HCT116 (cell line): ENCODE data around the gene WDR59. TPM values are rescaled to one million over a fixed set of nuclear protein-coding genes. Genes with fewer than 3 reads are reported as not detected.

Experiments
- ATAC-seq: fragments of 200-7000 bp; cut with Tn5 transposase; 2 replicates; pipeline ENCODE4 v1.9.1; 2020; ENCODE audit warnings: mild to moderate bottlenecking, moderate library complexity
- BruUV-seq: library from RNA; stranded (reverse); fragments of 400-500 nt; replicated peaks from 2 replicates; lab custom pipeline; 2021; lab: Mats Ljungman, UMichigan
- CTCF ChIA-PET: fragments of 300-600 bp; sonication (Branson Sonifier 250); formaldehyde crosslinking; loops from one replicate; lab custom pipeline; 2021; ENCODE audit warnings: antibody characterized with exemption; lab: Charles Lee
- POLR2A ChIA-PET: fragments of 300-600, 350-600 bp; sonication (Branson Sonifier 250); formaldehyde crosslinking; loops from one replicate; lab custom pipeline; 2021; ENCODE audit warnings: antibody characterized with exemption; lab: Charles Lee
- RAD21 ChIA-PET, 2 experiments: fragments of 300-600 bp; sonication (Branson Sonifier 250); formaldehyde crosslinking; loops; one replicate each; lab custom pipeline; 2023; ENCODE audit warnings: low total read pairs in 2 of 2; ENCODE audit not compliant: uncharacterized antibody in 2 of 2, unreplicated experiment in 2 of 2, low non-redundant PET in 1 of 2; lab: Charles Lee
- DNase-seq: peaks from one replicate; pipeline ENCODE4 v3.0.0-alpha.2; 2010; ENCODE audit warnings: low read depth, low spot score
- H2AFZ ChIP-seq: fragments of 200-600 bp; shearing (Covaris generic), sonication (generic); 2 replicates; pipeline ENCODE4 v1.6.1; 2017; ENCODE audit warnings: low read depth, mixed run types, mixed read lengths, antibody characterized with exemption, low read length; ENCODE audit not compliant: poor library complexity, severe bottlenecking
- H3K27ac ChIP-seq: 2 replicates; pipeline ENCODE4 v1.5.1; 2012; ENCODE audit warnings: low read depth, low read length
- H3K27me3 ChIP-seq: fragments of 200-600 bp; sonication (generic); 2 replicates; pipeline ENCODE4 v1.6.1; 2016; ENCODE audit warnings: mixed run types, low read length, mixed read lengths; ENCODE audit not compliant: insufficient read depth
- H3K36me3 ChIP-seq, 2 experiments: fragments of 200-500 bp in 1 of 2; fragments of 200-600 bp in 1 of 2; sonication (Bioruptor generic) in 1 of 2; sonication (generic) in 1 of 2; 2 replicates each; pipeline versions ENCODE4 v1.5.1 to v1.6.1; 2014 to 2016; ENCODE audit warnings: low read length in 2 of 2, inconsistent platforms in 1 of 2, mixed read lengths in 1 of 2, mixed run types in 1 of 2; ENCODE audit not compliant: insufficient read depth in 2 of 2, control insufficient read depth in 1 of 2
- H3K4me1 ChIP-seq, 2 experiments: fragments of 200-600 bp in 1 of 2; sonication (generic) in 1 of 2; 2 replicates each; pipeline versions ENCODE4 v1.5.1 to v1.6.1; 2012 to 2017; ENCODE audit warnings: low read length in 2 of 2, inconsistent platforms in 1 of 2, mild to moderate bottlenecking in 1 of 2, mixed read lengths in 1 of 2, mixed run types in 1 of 2, moderate library complexity in 1 of 2; ENCODE audit not compliant: insufficient read depth in 2 of 2, control insufficient read depth in 1 of 2
- H3K4me2 ChIP-seq: fragments of 200-600 bp; sonication (generic); 2 replicates; pipeline ENCODE4 v1.6.1; 2017; ENCODE audit warnings: mixed run types, low read length, mixed read lengths
- H3K4me3 ChIP-seq, 2 experiments: fragments of 200-600 bp in 1 of 2; sonication (generic) in 1 of 2; replicated peaks in 1 of 2; 2 replicates each; pipeline ENCODE4 v1.5.1; 2011 to 2016; ENCODE audit warnings: low read length in 2 of 2, control low read depth in 1 of 2, low read depth in 1 of 2, mild to moderate bottlenecking in 1 of 2, mixed read lengths in 1 of 2, mixed run types in 1 of 2
- H3K79me2 ChIP-seq: fragments of 200-600 bp; sonication (generic); 2 replicates; pipeline ENCODE4 v1.6.1; 2017; ENCODE audit warnings: mild to moderate bottlenecking, mixed run types, low read length, moderate library complexity, mixed read lengths; ENCODE audit not compliant: insufficient read depth
- H3K9ac ChIP-seq: fragments of 200-600 bp; sonication (generic); 2 replicates; pipeline ENCODE4 v1.6.1; 2016; ENCODE audit warnings: low read length, mixed read lengths
- H3K9me2 ChIP-seq: fragments of 200-600 bp; sonication (generic), shearing (Covaris generic); 2 replicates; pipeline ENCODE4 v1.6.1; 2017; ENCODE audit warnings: mixed run types, mild to moderate bottlenecking, moderate library complexity; ENCODE audit not compliant: insufficient read depth
- H3K9me3 ChIP-seq, 2 experiments: fragments of 200-500 bp in 1 of 2; fragments of 200-600 bp in 1 of 2; sonication (Bioruptor generic) in 1 of 2; sonication (generic) in 1 of 2; 2 replicates each; pipeline ENCODE4 v1.6.1; 2014 to 2017; ENCODE audit warnings: low read length in 2 of 2, mixed read lengths in 2 of 2, inconsistent platforms in 1 of 2, low read depth in 1 of 2, mild to moderate bottlenecking in 1 of 2, mixed run types in 1 of 2, moderate library complexity in 1 of 2; ENCODE audit not compliant: control insufficient read depth in 1 of 2, insufficient read depth in 1 of 2
- H4K20me1 ChIP-seq: fragments of 200-600 bp; sonication (generic), shearing (Covaris generic); 2 replicates; pipeline ENCODE4 v1.6.1; 2017; ENCODE audit warnings: mixed run types, mild to moderate bottlenecking, moderate library complexity; ENCODE audit not compliant: insufficient read depth
- ATF3 ChIP-seq: IDR thresholded peaks from 2 replicates; pipeline ENCODE4 v1.6.1; 2012
- CBX3 ChIP-seq: IDR thresholded peaks from 2 replicates; pipeline ENCODE4 v1.6.1; 2012; ENCODE audit warnings: low read depth
- EGR1 ChIP-seq: IDR thresholded peaks from 2 replicates; pipeline ENCODE4 v1.6.1; 2012; ENCODE audit warnings: low read depth
- ELF1 ChIP-seq: IDR thresholded peaks from 2 replicates; pipeline ENCODE4 v1.6.1; 2012; ENCODE audit warnings: low read depth, borderline replicate concordance
- EZH2 ChIP-seq: fragments of 200-600 bp; sonication (generic); IDR thresholded peaks from 2 replicates; pipeline ENCODE4 v1.6.1; 2017; ENCODE audit warnings: antibody characterized with exemption, mixed run types
- JUND ChIP-seq: IDR thresholded peaks from 2 replicates; pipeline ENCODE4 v1.6.1; 2012
- RAD21 ChIP-seq: IDR thresholded peaks from 2 replicates; pipeline ENCODE4 v1.6.1; 2012; ENCODE audit warnings: low read depth, mild to moderate bottlenecking
- REST ChIP-seq: IDR thresholded peaks from 2 replicates; pipeline ENCODE4 v1.6.1; 2012; ENCODE audit warnings: low read depth
- SIN3A ChIP-seq: IDR thresholded peaks from 2 replicates; pipeline ENCODE4 v1.6.1; 2012; ENCODE audit warnings: low read depth
- SRF ChIP-seq: IDR thresholded peaks from 2 replicates; pipeline ENCODE4 v1.6.1; 2012; ENCODE audit warnings: low read depth
- TCF7L2 ChIP-seq: IDR thresholded peaks from 2 replicates; pipeline ENCODE4 v1.7.0; 2011; ENCODE audit warnings: borderline replicate concordance, inconsistent platforms; ENCODE audit not compliant: insufficient read depth, insufficient read length; ENCODE audit errors: extremely low read depth
- YY1 ChIP-seq: IDR thresholded peaks from 2 replicates; pipeline ENCODE4 v1.6.1; 2011; ENCODE audit warnings: low read length, low read depth, moderate library complexity, mild to moderate bottlenecking; ENCODE audit not compliant: insufficient replicate concordance; ENCODE audit errors: extremely low read depth
- ZBTB33 ChIP-seq: IDR thresholded peaks from 2 replicates; pipeline ENCODE4 v1.6.1; 2011; ENCODE audit warnings: mild to moderate bottlenecking, low read length, moderate library complexity; ENCODE audit not compliant: insufficient replicate concordance; ENCODE audit errors: extremely low read depth
- ZNF274 ChIP-seq: fragments of 200-500 bp; sonication (Bioruptor generic); IDR thresholded peaks from 2 replicates; pipeline ENCODE4 v1.6.1; 2014; ENCODE audit warnings: mild to moderate bottlenecking, low read depth, low read length, inconsistent platforms
- intact Hi-C: fragments of 100-400 bp; cut with micrococcal nuclease; formaldehyde crosslinking; loops from 2 replicates; pipeline ENCODE4 v1.10.0; 2022
- total RNA-seq: library from RNA; stranded (reverse); gene quantifications from one replicate; pipeline ENCODE4 v1.2.1, GENCODE V29; 2021; ENCODE audit not compliant: unreplicated experiment

Gene WDR59
- total RNA-seq, 1 experiment from 2014 or later: 96.9 TPM

GRCh38 chr16:74929636-74930035, 55.3 kb downstream of the WDR59 start:
- TF ChIP-seq ATF3 (no peak), ELF1 (no peak), YY1 (no peak), CBX3 (no peak), SIN3A (no peak), RAD21 (no peak), SRF (no peak), TCF7L2 (no peak), ZBTB33 (no peak), EGR1 (no peak), ZNF274 (no peak), REST (no peak), EZH2 (no peak), JUND (no peak)
- DNase-seq (no peak), ATAC-seq (no peak)
- Histone ChIP-seq H3K79me2 (no peaks in the 10 kb centered on the region), H3K4me2 (no peak overlapping the region), H3K4me3 (no peak overlapping the region), H3K9me2 (no peaks in the 10 kb centered on the region), H3K27me3 (no peaks in the 10 kb centered on the region), H3K27ac (no peak overlapping the region), H3K36me3 (no peaks in the 10 kb centered on the region; a peak in 1 of 4 replicates), H3K4me1 (no peaks in the 10 kb centered on the region), H2AFZ (no peak overlapping the region), H4K20me1 (no peaks in the 10 kb centered on the region), H3K9ac (no peak overlapping the region), H3K9me3 (no peaks in the 10 kb centered on the region)
- ChIA-PET CTCF (no interaction called here), RAD21 (no interaction called here), POLR2A (no interaction called here)
- intact Hi-C loops: no loop called here
- BruUV-seq: no TSS peak
